BJ (cell line): ENCODE measurements around the gene OR7C1. TPM values are rescaled to one million over a fixed set of nuclear protein-coding genes. Genes with fewer than 3 reads are reported as not detected.
"Not testable (repeated sequence)": the region's sequence is repeated elsewhere in the genome, so short reads cannot be mapped to it uniquely, and the experiment has no call there.

Source experiments
- CTCF ChIA-PET: fragments of 350-600 bp; formaldehyde crosslinking; extraction: SDS; loops from one replicate; lab custom pipeline; 2021; ENCODE audit warnings: antibody characterized with exemption, inconsistent platforms; lab: Yijun Ruan, JAX
- POLR2A ChIA-PET: fragments of 300-600 bp; sonication (Branson Sonifier 250); formaldehyde crosslinking; extraction: SDS; loops from one replicate; lab custom pipeline; 2021; ENCODE audit warnings: antibody characterized with exemption; lab: Charles Lee
- DNase-seq: peaks from one replicate; pipeline ENCODE4 v3.0.0-alpha.2; 2011; ENCODE audit warnings: low read depth
- H3K27me3 ChIP-seq: 2 replicates; pipeline ENCODE4 v1.6.0; 2011; ENCODE audit warnings: low read length; ENCODE audit not compliant: control insufficient read depth, insufficient read depth
- H3K36me3 ChIP-seq: 2 replicates; pipeline ENCODE4 v1.5.1; 2011; ENCODE audit warnings: low read length; ENCODE audit not compliant: control insufficient read depth, insufficient read depth
- H3K4me3 ChIP-seq: 2 replicates; pipeline ENCODE4 v1.5.1; 2011; ENCODE audit warnings: low read depth, mild to moderate bottlenecking, control low read depth, low read length
- CTCF ChIP-seq: IDR thresholded peaks from 2 replicates; pipeline ENCODE4 v1.5.1; 2011; ENCODE audit warnings: low read depth, mild to moderate bottlenecking, control low read depth, inconsistent platforms, low read length, moderate library complexity; ENCODE audit not compliant: insufficient read depth
- polyA plus RNA-seq: library from polyadenylated mRNA; depleted of rRNA; stranded (reverse); fragments of >200 nt; gene quantifications from 2 replicates; pipeline ENCODE4 v1.2.3, GENCODE V29; 2011

The OR7C1 gene
- polyA plus RNA-seq, 1 experiment: not detected

GRCh38 chr19:14770944-14771839 is 63.8 kb downstream of the OR7C1 start:
- Histone ChIP-seq H3K27me3 (no peaks in the 10 kb centered on the region), H3K36me3 (peaks cover 2% of the 10 kb centered on the region; the same call in 1 of the 2 replicates), H3K4me3 (no peak overlapping the region)
- no peak for DNase-seq
- ChIA-PET POLR2A (no interaction called here), CTCF (no interaction called here)
- no peak for TF ChIP-seq CTCF

- CTCF ChIA-PET: no interaction called here
- Histone ChIP-seq H3K27me3 (no peaks in the 10 kb centered on the region), H3K4me3 (no peak overlapping the region), H3K36me3 (peaks cover 2% of the 10 kb centered on the region; the same call in 1 of the 2 replicates)
- POLR2A ChIA-PET: no interaction called here
- no peak for TF ChIP-seq CTCF
- no peak for DNase-seq
Measured at GRCh38 chr19:14770136-14770535, 64.8 kb downstream of the OR7C1 start.

- DNase-seq: no peak
- ChIA-PET CTCF (interaction anchor here (1.2 kb wide), 1 partner anchor 16 kb away, joined by 3 read pairs; no protein-coding TSS in a partner anchor), POLR2A (no interaction called here)
- H3K27me3 ChIP-seq: no peaks in the 10 kb centered on the region
- TF ChIP-seq CTCF: no peak
- no peak overlapping the region for H3K4me3 ChIP-seq
- peaks cover 2% of the 10 kb centered on the region; the same call in 1 of the 2 replicates for H3K36me3 ChIP-seq
Measured at GRCh38 chr19:14769201-14769600, 65.8 kb downstream of the OR7C1 start.

- ChIA-PET POLR2A (no interaction called here), CTCF (no interaction called here)
- Histone ChIP-seq H3K27me3 (no peaks in the 10 kb centered on the region), H3K36me3 (peaks cover 2% of the 10 kb centered on the region; the same call in 1 of the 2 replicates), H3K4me3 (no peak overlapping the region)
- DNase-seq: no peak
- TF ChIP-seq CTCF: no peak
Measured at GRCh38 chr19:14768001-14768400, 67.0 kb downstream of the OR7C1 start.

GRCh38 chr19:14767466-14767971 is 67.5 kb downstream of the OR7C1 start:
- ChIA-PET CTCF (no interaction called here), POLR2A (no interaction called here)
- H3K27me3 ChIP-seq: no peaks in the 10 kb centered on the region
- DNase-seq: no peak
- H3K36me3 ChIP-seq: peaks cover 2% of the 10 kb centered on the region; the same call in 1 of the 2 replicates
- H3K4me3 ChIP-seq: no peak overlapping the region
- no peak for TF ChIP-seq CTCF

GRCh38 chr19:14765841-14766240 is 69.1 kb downstream of the OR7C1 start:
- H3K27me3 ChIP-seq, POLR2A ChIA-PET, H3K4me3 ChIP-seq, DNase-seq, H3K36me3 ChIP-seq: not testable (repeated sequence)
- CTCF ChIA-PET: interaction anchor here (0.5 kb wide), 1 partner anchor 819 kb away, joined by 3 read pairs; no protein-coding TSS in a partner anchor

- DNase-seq, H3K4me3 ChIP-seq, H3K27me3 ChIP-seq, H3K36me3 ChIP-seq, POLR2A ChIA-PET: not testable (repeated sequence)
- CTCF ChIA-PET: interaction anchor here (0.5 kb wide), 1 partner anchor 819 kb away, joined by 3 read pairs; no protein-coding TSS in a partner anchor
Measured at GRCh38 chr19:14765403-14765802, 69.6 kb downstream of the OR7C1 start.
